H1 (cell line): ENCODE data around the gene GPC6. TPM values are rescaled to one million over a fixed set of nuclear protein-coding genes. Genes with fewer than 3 reads are reported as not detected.

Source experiments
- CTCF ChIA-PET: fragments of 300-600 bp; sonication (Branson Sonifier 250); formaldehyde crosslinking; loops from one replicate; lab custom pipeline; 2021; ENCODE audit not compliant: partially characterized antibody; lab: Charles Lee
- POLR2A ChIA-PET: fragments of 300-600 bp; sonication (Branson Sonifier 250); formaldehyde crosslinking; loops from one replicate; lab custom pipeline; 2021; ENCODE audit warnings: inconsistent platforms; ENCODE audit not compliant: partially characterized antibody; lab: Charles Lee
- DNase-seq, 2 experiments: peaks; one replicate each; pipeline versions ENCODE4 v3.0.0 to v3.0.0-alpha.2; 2010 to 2022; ENCODE audit warnings: low spot score in 2 of 2, low read depth in 1 of 2, mixed read lengths in 1 of 2
- FAIRE-seq: peaks from 2 replicates; lab custom pipeline; 2011; peaks lifted over from hg19 to GRCh38; lab: Jason Lieb, UNC
- H2AFZ ChIP-seq: 2 replicates; pipeline ENCODE4 v1.8.1; 2012; ENCODE audit warnings: low read length, inconsistent platforms
- H2AK5ac ChIP-seq: 2 replicates; pipeline ENCODE4 v1.6.1; 2013; ENCODE audit warnings: low read depth, low read length
- H2BK120ac ChIP-seq: replicated peaks from 2 replicates; pipeline ENCODE3; 2013; ENCODE audit warnings: low read depth, low read length, inconsistent platforms
- H2BK12ac ChIP-seq: 2 replicates; pipeline ENCODE4 v1.6.1; 2013; ENCODE audit warnings: low read depth, low read length
- H2BK15ac ChIP-seq: 2 replicates; pipeline ENCODE4 v1.6.1; 2013; ENCODE audit warnings: low read length
- H2BK20ac ChIP-seq: 2 replicates; pipeline ENCODE4 v1.6.1; 2013; ENCODE audit warnings: low read length
- H2BK5ac ChIP-seq: 2 replicates; pipeline ENCODE4 v1.6.1; 2013; ENCODE audit warnings: low read depth, low read length
- H3K14ac ChIP-seq: 2 replicates; pipeline ENCODE4 v1.6.1; 2013; ENCODE audit warnings: inconsistent platforms; ENCODE audit not compliant: insufficient read length
- H3K18ac ChIP-seq: 2 replicates; pipeline ENCODE4 v1.6.1; 2013; ENCODE audit warnings: low read length; ENCODE audit errors: extremely low read depth
- H3K23ac ChIP-seq: 2 replicates; pipeline ENCODE4 v1.6.1; 2013; ENCODE audit warnings: inconsistent platforms; ENCODE audit not compliant: insufficient read length
- H3K23me2 ChIP-seq: 2 replicates; pipeline ENCODE4 v1.6.1; 2013; ENCODE audit warnings: low read depth, low read length
- H3K27ac ChIP-seq: 2 replicates; pipeline ENCODE4 v1.6.1; 2011; ENCODE audit warnings: low read depth, low read length, inconsistent platforms
- H3K27me3 ChIP-seq, 4 experiments: replicated peaks in 1 of 4; 1 replicate in 1 of 4; 2 replicates in 3 of 4; pipeline versions ENCODE4 v1.6.1 to v1.8.1; 2011 to 2013; ENCODE audit warnings: low read length in 3 of 4, mild to moderate bottlenecking in 3 of 4, inconsistent platforms in 2 of 4, mixed read lengths in 2 of 4, moderate library complexity in 1 of 4; ENCODE audit not compliant: control insufficient read depth in 3 of 4, insufficient read depth in 3 of 4; ENCODE audit errors: extremely low read depth in 1 of 4
- H3K36me3 ChIP-seq, 4 experiments: 2 replicates each; pipeline versions ENCODE4 v1.6.1 to v1.8.1; 2011 to 2013; ENCODE audit warnings: mild to moderate bottlenecking in 4 of 4, low read length in 3 of 4, moderate library complexity in 2 of 4, control low read depth in 1 of 4, inconsistent platforms in 1 of 4; ENCODE audit not compliant: insufficient read depth in 4 of 4, control insufficient read depth in 2 of 4
- H3K4ac ChIP-seq: replicated peaks from 2 replicates; pipeline ENCODE3; 2013; ENCODE audit warnings: low read length, low read depth, mixed read lengths, inconsistent platforms; ENCODE audit not compliant: insufficient read length
- H3K4me1 ChIP-seq, 4 experiments: replicated peaks in 1 of 4; 1 replicate in 1 of 4; 2 replicates in 3 of 4; pipeline versions ENCODE4 v1.6.1 to v1.8.1; 2011 to 2013; ENCODE audit warnings: low read length in 3 of 4, inconsistent platforms in 2 of 4, mixed read lengths in 1 of 4; ENCODE audit not compliant: insufficient read depth in 4 of 4, control insufficient read depth in 3 of 4
- H3K4me2 ChIP-seq, 2 experiments: 2 replicates each; pipeline versions ENCODE4 v1.6.1 to v1.8.1; 2011 to 2013; ENCODE audit warnings: low read depth in 2 of 2, low read length in 2 of 2, control low read depth in 1 of 2, inconsistent platforms in 1 of 2, mild to moderate bottlenecking in 1 of 2; ENCODE audit not compliant: insufficient read depth in 1 of 2
- H3K4me3 ChIP-seq, 4 experiments: fragments of 200-600, 300-600 bp in 1 of 4; sonication (generic), shearing (Covaris generic), sonication (Bioruptor Twin) in 1 of 4; 2 replicates each; pipeline versions ENCODE4 v1.5.1 to v1.8.1; 2011 to 2016; ENCODE audit warnings: low read length in 4 of 4, low read depth in 3 of 4, control low read depth in 2 of 4, inconsistent platforms in 2 of 4, mild to moderate bottlenecking in 2 of 4, mixed read lengths in 1 of 4, moderate library complexity in 1 of 4; ENCODE audit not compliant: insufficient read depth in 2 of 4; ENCODE audit errors: extremely low read depth in 1 of 4
- H3K56ac ChIP-seq: replicated peaks from 2 replicates; pipeline ENCODE3; 2013; ENCODE audit warnings: low read depth, mild to moderate bottlenecking, mixed read lengths, low read length, inconsistent platforms; ENCODE audit not compliant: insufficient read length
- H3K79me1 ChIP-seq: 2 replicates; pipeline ENCODE4 v1.6.1; 2013; ENCODE audit warnings: low read depth, low read length, control low read depth
- H3K79me2 ChIP-seq, 2 experiments: 2 replicates each; pipeline versions ENCODE4 v1.6.1 to v1.8.1; 2012 to 2013; ENCODE audit warnings: low read length in 2 of 2, mild to moderate bottlenecking in 2 of 2, inconsistent platforms in 1 of 2; ENCODE audit not compliant: insufficient read depth in 2 of 2, control insufficient read depth in 1 of 2
- H3K9ac ChIP-seq, 4 experiments: replicated peaks in 1 of 4; 1 replicate in 1 of 4; 2 replicates in 3 of 4; pipeline versions ENCODE4 v1.6.1 to v1.8.1; 2011 to 2013; ENCODE audit warnings: low read depth in 3 of 4, low read length in 3 of 4, control low read depth in 2 of 4, mild to moderate bottlenecking in 2 of 4, moderate library complexity in 2 of 4, inconsistent platforms in 1 of 4; ENCODE audit errors: extremely low read depth in 1 of 4
- H3K9me3 ChIP-seq, 2 experiments: 2 replicates each; pipeline versions ENCODE4 v1.6.1 to v1.8.1; 2012 to 2013; ENCODE audit warnings: mild to moderate bottlenecking in 2 of 2, moderate library complexity in 2 of 2, control low read depth in 1 of 2, inconsistent platforms in 1 of 2, low read depth in 1 of 2, low read length in 1 of 2, mixed read lengths in 1 of 2; ENCODE audit not compliant: insufficient read depth in 2 of 2
- H4K20me1 ChIP-seq, 2 experiments: replicated peaks in 1 of 2; 2 replicates each; pipeline versions ENCODE3 to v1.8.1; 2011 to 2013; ENCODE audit warnings: inconsistent platforms in 2 of 2, low read length in 2 of 2, mild to moderate bottlenecking in 1 of 2; ENCODE audit not compliant: insufficient read depth in 2 of 2, control insufficient read depth in 1 of 2
- H4K5ac ChIP-seq: 2 replicates; pipeline ENCODE4 v1.6.1; 2013; ENCODE audit warnings: low read length, low read depth, mixed read lengths, inconsistent platforms; ENCODE audit not compliant: insufficient read length
- H4K8ac ChIP-seq: 2 replicates; pipeline ENCODE4 v1.8.0; 2013; ENCODE audit warnings: mild to moderate bottlenecking, moderate library complexity, low read length, inconsistent platforms; ENCODE audit not compliant: insufficient read depth; ENCODE audit errors: extremely low read depth
- H4K91ac ChIP-seq: replicated peaks from 2 replicates; pipeline ENCODE3; 2013; ENCODE audit warnings: low read length, mixed read lengths, inconsistent platforms; ENCODE audit not compliant: insufficient read length
- CEBPB ChIP-seq: IDR thresholded peaks from 2 replicates; pipeline ENCODE4 v1.6.1; 2012; ENCODE audit warnings: low read depth, low read length
- KDM5A ChIP-seq: fragments of 200-600 bp; IDR thresholded peaks from 2 replicates; pipeline ENCODE4 v1.7.1; 2012; ENCODE audit warnings: mild to moderate bottlenecking, low read length, inconsistent platforms, mixed read lengths
- MAFK ChIP-seq: IDR thresholded peaks from 2 replicates; pipeline ENCODE4 v1.6.1; 2012; ENCODE audit warnings: low read depth, mild to moderate bottlenecking, improper control_type of control experiment, low read length
- WGBS, 2 experiments: shearing (Covaris generic) in 1 of 2; methylation state at CpG; one replicate each; pipeline versions ENCODE4 v1.1.6 to v1.1.7; 2013 to 2015; ENCODE audit warnings: low lambda C conversion rate in 2 of 2, mixed read lengths in 2 of 2, inconsistent platforms in 1 of 2, low coverage in 1 of 2, missing lambda C conversion rate in 1 of 2; ENCODE audit not compliant: insufficient replicate concordance in 2 of 2, insufficient coverage in 1 of 2, insufficient read length in 1 of 2; ENCODE audit errors: extremely low coverage in 1 of 2, missing lambda C conversion rate in 1 of 2; 5-methylcytosine and 5-hydroxymethylcytosine counted together
- polyA plus RNA-seq, 7 experiments: library from polyadenylated mRNA; depleted of rRNA in 3 of 7; stranded (reverse) in 5 of 7; unstranded in 2 of 7; fragments of >200 nt in 5 of 7; fragments of 200-250 nt in 2 of 7; gene quantifications; 1 replicate in 5 of 7; 2 replicates in 1 of 7; 4 replicates in 1 of 7; pipeline versions ENCODE4 v1.2.1 to v1.2.3, GENCODE V29; 2011 to 2013; ENCODE audit warnings: missing spikeins in 2 of 7, mixed read lengths in 2 of 7
- total RNA-seq: library from RNA; stranded (reverse); fragmentation: NEBNext Ultra II Directional; extraction: Animal tissue kit (Norgen Biotek cat#: 25700); gene quantifications from 2 replicates; pipeline ENCODE4 v1.2.1, GENCODE V29; 2021
- TF ChIP-seq, protein P1 (sequence below): IDR thresholded peaks from 2 replicates; pipeline ENCODE4 v1.6.1; 2012; ENCODE audit warnings: inconsistent platforms
- TF ChIP-seq, protein P2 (sequence below): IDR thresholded peaks from 2 replicates; pipeline ENCODE4 v1.6.1; 2011; ENCODE audit warnings: low read depth, mild to moderate bottlenecking, low read length; ENCODE audit not compliant: insufficient read depth

The GPC6 gene
- total and polyA plus RNA-seq, 2 of the 8 experiments (the other 6 are each of a cell fraction or from before 2014, with no cell fraction given): 5.4 to 12.0 TPM

DNA sequence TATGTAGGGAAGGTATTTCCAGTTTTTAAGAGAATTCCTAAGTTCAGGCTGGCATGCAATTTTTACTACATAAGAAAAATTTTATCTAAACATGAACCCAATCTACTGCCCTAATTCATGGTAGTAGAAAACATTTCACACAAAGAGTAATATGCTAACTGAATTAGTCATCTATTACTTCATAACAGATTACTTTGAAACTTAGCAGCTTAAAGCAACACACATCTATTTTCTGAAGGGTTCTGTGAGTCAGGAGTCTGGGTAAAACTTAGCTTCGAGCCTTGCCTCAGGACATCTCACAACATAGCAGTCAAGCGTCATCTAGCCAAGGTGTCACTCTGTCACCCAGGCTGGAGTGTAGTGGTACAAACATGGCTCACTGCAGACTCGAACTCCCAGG lies 715.4 kb downstream of the GPC6 start:
- Histone ChIP-seq H3K9me3 (no peaks in the 10 kb centered on the region), H3K27me3 (no peaks in the 10 kb centered on the region), H3K4me2 (no peak overlapping the region), H3K4ac (no peak overlapping the region), H4K20me1 (no peaks in the 10 kb centered on the region), H3K56ac (no peak overlapping the region), H3K18ac (no peak overlapping the region), H2AFZ (no peak overlapping the region), H3K4me1 (no peaks in the 10 kb centered on the region), H3K36me3 (no peaks in the 10 kb centered on the region), H4K5ac (no peak overlapping the region), H3K79me2 (no peaks in the 10 kb centered on the region), H3K14ac (no peak overlapping the region), H2BK15ac (no peak overlapping the region), H2BK20ac (no peak overlapping the region), H2BK12ac (no peak overlapping the region), H4K91ac (no peak overlapping the region), H4K8ac (no peak overlapping the region), H3K79me1 (no peaks in the 10 kb centered on the region), H3K23me2 (no peaks in the 10 kb centered on the region; the same call in 1 of the 2 replicates), H3K4me3 (no peak overlapping the region), H2BK120ac (no peak overlapping the region), H3K27ac (no peak overlapping the region), H3K9ac (no peak overlapping the region), H3K23ac (no peak overlapping the region), H2BK5ac (no peak overlapping the region)
- 95% methylated on average over 3 of the region's 3 CpGs; no CpG with 5 or more reads in 1 of the 2 experiments for WGBS, 2 experiments
- DNase-seq: no peak
- POLR2A ChIA-PET: no interaction called here
- FAIRE-seq: no peak
- CTCF ChIA-PET: no interaction called here
- TF ChIP-seq CEBPB (no peak), KDM5A (no peak), MAFK (no peak)
- TF ChIP-seq, protein P1, sequence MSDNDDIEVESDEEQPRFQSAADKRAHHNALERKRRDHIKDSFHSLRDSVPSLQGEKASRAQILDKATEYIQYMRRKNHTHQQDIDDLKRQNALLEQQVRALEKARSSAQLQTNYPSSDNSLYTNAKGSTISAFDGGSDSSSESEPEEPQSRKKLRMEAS: no peak
- TF ChIP-seq, protein P2, sequence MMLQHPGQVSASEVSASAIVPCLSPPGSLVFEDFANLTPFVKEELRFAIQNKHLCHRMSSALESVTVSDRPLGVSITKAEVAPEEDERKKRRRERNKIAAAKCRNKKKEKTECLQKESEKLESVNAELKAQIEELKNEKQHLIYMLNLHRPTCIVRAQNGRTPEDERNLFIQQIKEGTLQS: no peak
- TF ChIP-seq, all 59 proteins: peak for 0
- H2AK5ac ChIP-seq: no peak overlapping the region
